GM23248 (cell line): Measurements from ENCODE around the gene LRRC2. TPM values are rescaled to one million over a fixed set of nuclear protein-coding genes. Genes with fewer than 3 reads are reported as not detected.
"Not testable (repeated sequence)": the region's sequence is repeated elsewhere in the genome, so short reads cannot be mapped to it uniquely, and the experiment has no call there.

ENCODE experiments used
- DNase-seq: peaks from one replicate; pipeline ENCODE4 v3.0.0-alpha.2; 2015
- H2AFZ ChIP-seq: fragments of 200-600 bp; sonication (generic); 2 replicates; pipeline ENCODE4 v1.6.1; 2016; ENCODE audit warnings: antibody characterized with exemption
- H3F3A ChIP-seq: fragments of 200-600 bp; sonication (generic); 2 replicates; pipeline ENCODE4 v1.6.1; 2016; ENCODE audit warnings: mild to moderate bottlenecking, antibody characterized with exemption, mixed run types; ENCODE audit not compliant: insufficient read depth
- H3K27ac ChIP-seq: fragments of 200-600 bp; sonication (generic); 2 replicates; pipeline ENCODE4 v1.5.1; 2016; ENCODE audit warnings: mild to moderate bottlenecking
- H3K27me3 ChIP-seq: fragments of 200-600 bp; sonication (generic); replicated peaks from 2 replicates; pipeline ENCODE4 v1.6.1; 2016; ENCODE audit warnings: mild to moderate bottlenecking; ENCODE audit not compliant: insufficient read depth
- H3K36me3 ChIP-seq: fragments of 200-600 bp; sonication (generic); 2 replicates; pipeline ENCODE4 v1.6.1; 2016; ENCODE audit warnings: low read depth, mild to moderate bottlenecking
- H3K4me1 ChIP-seq: fragments of 200-600 bp; sonication (generic); 2 replicates; pipeline ENCODE4 v1.6.1; 2016; ENCODE audit warnings: mild to moderate bottlenecking; ENCODE audit not compliant: insufficient read depth
- H3K4me2 ChIP-seq: fragments of 200-600 bp; sonication (generic); one replicate; pipeline ENCODE4 v1.6.1; 2016; ENCODE audit warnings: mild to moderate bottlenecking; ENCODE audit not compliant: unreplicated experiment
- H3K4me3 ChIP-seq: fragments of 200-600 bp; sonication (generic); 2 replicates; pipeline ENCODE4 v1.5.1; 2016; ENCODE audit warnings: mild to moderate bottlenecking
- H3K79me2 ChIP-seq: fragments of 200-600 bp; sonication (generic); 2 replicates; pipeline ENCODE4 v1.6.1; 2016; ENCODE audit warnings: mild to moderate bottlenecking; ENCODE audit not compliant: insufficient read depth
- H3K9ac ChIP-seq: fragments of 200-600 bp; sonication (generic); 2 replicates; pipeline ENCODE4 v1.6.1; 2016; ENCODE audit warnings: mild to moderate bottlenecking
- H3K9me2 ChIP-seq: fragments of 200-600 bp; sonication (generic); 2 replicates; pipeline ENCODE4 v1.6.1; 2016; ENCODE audit warnings: mixed run types, mild to moderate bottlenecking, moderate library complexity; ENCODE audit not compliant: insufficient read depth
- H3K9me3 ChIP-seq: fragments of 200-600 bp; sonication (generic); one replicate; pipeline ENCODE4 v1.6.1; 2017; ENCODE audit warnings: low read depth
- H4K20me1 ChIP-seq: fragments of 200-600 bp; sonication (generic); 2 replicates; pipeline ENCODE4 v1.6.0; 2016; ENCODE audit not compliant: insufficient read depth
- EZH2 ChIP-seq: fragments of 200-600 bp; sonication (generic); IDR thresholded peaks from 2 replicates; pipeline ENCODE4 v1.6.1; 2018; ENCODE audit warnings: antibody characterized with exemption, mild to moderate bottlenecking; ENCODE audit not compliant: insufficient read depth, poor library complexity, severe bottlenecking
- EZH2phosphoT487 ChIP-seq: fragments of 200-600 bp; sonication (generic); IDR thresholded peaks from 2 replicates; pipeline ENCODE4 v1.6.1; 2018; ENCODE audit warnings: antibody characterized with exemption, moderate library complexity, mild to moderate bottlenecking, low read depth; ENCODE audit not compliant: insufficient read depth
- WGBS, 2 experiments: methylation state at CpG; one replicate each; pipeline ENCODE4 v1.1.6; 2015 to 2017; ENCODE audit warnings: low lambda C conversion rate in 2 of 2, low coverage in 1 of 2; ENCODE audit errors: missing lambda C conversion rate in 2 of 2; 5-methylcytosine and 5-hydroxymethylcytosine counted together
- in situ Hi-C: fragments of 300-500 bp; cut with MboI; formaldehyde crosslinking; loops from 2 replicates; pipeline ENCODE4 v1.15.0; 2020
- polyA plus RNA-seq: library from polyadenylated mRNA; unstranded; fragments of >200 nt; fragmentation: Nextera tagmentation; extraction: Ambion mirVana; gene quantifications from 2 replicates; pipeline ENCODE4 v1.2.1, GENCODE V29; 2016
- total RNA-seq: library from RNA; depleted of rRNA; stranded (reverse); fragments of >200 nt; shearing (Covaris generic); gene quantifications from 2 replicates; pipeline ENCODE4 v1.2.3, GENCODE V29; 2014

The LRRC2 gene
- total and polyA plus RNA-seq, 2 experiments from 2014 or later = 10.8 to 16.7 TPM

DNA sequence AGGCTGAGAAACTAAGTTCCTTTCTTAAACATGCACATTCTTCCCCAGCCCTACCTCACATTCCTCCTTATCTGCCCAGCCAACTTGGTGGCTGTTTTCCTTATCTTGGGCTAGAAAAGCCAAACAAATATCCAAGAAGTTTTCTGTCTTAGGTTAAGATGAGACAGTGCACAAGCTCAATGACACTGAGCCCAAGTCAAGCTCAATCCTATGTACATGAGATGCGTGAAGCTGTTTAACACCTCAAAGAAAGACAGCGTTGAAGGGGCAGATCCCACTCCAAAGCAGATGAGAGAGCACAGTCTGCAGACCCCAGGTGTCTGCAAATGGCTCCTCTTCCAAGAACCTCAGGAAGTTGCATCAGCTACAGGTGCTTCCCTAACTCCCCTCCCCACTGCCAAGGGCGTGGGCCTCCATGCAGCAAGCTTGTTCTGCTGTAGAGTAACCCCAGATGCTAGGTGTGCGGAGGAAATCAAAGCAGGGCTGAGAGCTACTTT lies 16.6 kb downstream of the LRRC2 start:
- WGBS, 2 experiments = 77 to 85% methylated on average over 4 of the region's 4 CpGs
- no peaks in the 10 kb centered on the region; the same call in 1 of the 2 replicates for H3K36me3 ChIP-seq
- no peak overlapping the region for H2AFZ ChIP-seq
- no peaks in the 10 kb centered on the region for H3F3A ChIP-seq
- no peak overlapping the region for H3K9ac ChIP-seq
- in situ Hi-C loops = no loop called here
- no peaks in the 10 kb centered on the region for H3K9me2 ChIP-seq
- H3K79me2 ChIP-seq = 0 out of 2 replicates have a peak, but pooled peaks cover 6% of the 10 kb centered on the region
- no peak overlapping the region for H3K4me2 ChIP-seq
- TF ChIP-seq EZH2 (no peak), EZH2phosphoT487 (no peak)
- H3K9me3 ChIP-seq = no peaks in the 10 kb centered on the region
- H3K27ac ChIP-seq = no peak overlapping the region
- H3K27me3 ChIP-seq = no peaks in the 10 kb centered on the region
- no peak for DNase-seq
- H3K4me3 ChIP-seq = no peak overlapping the region
- peaks cover 15% of the 10 kb centered on the region for H3K4me1 ChIP-seq
- no peaks in the 10 kb centered on the region for H4K20me1 ChIP-seq

DNA sequence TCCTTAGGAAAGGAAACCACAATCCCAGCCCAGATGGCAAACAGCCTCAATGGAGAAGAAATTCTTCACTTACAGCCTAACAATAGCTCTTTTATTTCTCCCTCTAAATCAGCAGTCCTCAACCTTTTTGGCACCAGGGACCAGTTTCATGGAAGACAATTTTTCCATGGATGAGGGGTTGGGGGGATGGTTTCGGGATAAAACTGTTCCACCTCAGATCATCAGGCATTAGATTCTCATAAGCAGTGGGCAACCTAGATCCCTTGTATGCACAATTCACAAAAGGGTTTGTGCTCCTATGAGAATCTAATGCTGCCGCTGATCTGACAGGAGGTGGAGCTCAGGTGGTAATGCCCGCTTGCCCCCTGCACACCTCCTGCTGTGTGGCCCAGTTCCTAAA lies 17.5 kb downstream of the LRRC2 start:
- in situ Hi-C loops = not testable (repeated sequence)

DNA sequence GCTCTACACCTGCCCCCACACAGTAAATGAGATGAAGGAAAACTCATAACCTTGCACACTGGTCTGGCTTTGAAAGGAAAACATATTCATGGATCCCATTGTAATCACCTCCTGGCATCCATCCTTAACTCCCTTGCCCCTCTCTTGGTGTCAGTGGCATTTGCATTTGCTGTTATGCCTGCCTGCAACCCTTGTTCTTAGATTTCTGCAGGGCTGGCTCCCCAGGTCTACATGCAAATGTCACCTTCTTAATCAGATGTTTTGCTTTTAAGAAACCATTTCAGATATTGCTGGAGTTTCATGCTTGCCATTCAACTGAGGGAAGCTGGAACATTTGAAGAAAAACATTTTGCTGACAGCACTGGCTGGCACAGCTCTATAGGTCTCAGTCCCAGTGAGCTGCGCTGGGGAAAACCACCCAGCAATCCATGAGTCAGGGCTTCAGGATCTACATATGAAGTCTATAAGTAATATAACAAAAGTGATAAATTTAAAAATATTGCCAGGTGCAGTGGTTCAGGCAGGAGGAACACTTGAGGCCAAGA lies 19.1 kb downstream of the LRRC2 start:
- Histone ChIP-seq H3K27me3 (no peaks in the 10 kb centered on the region), H3K4me2 (no peak overlapping the region), H2AFZ (no peak overlapping the region), H3K4me3 (no peak overlapping the region), H3K79me2 (no peaks in the 10 kb centered on the region), H4K20me1 (no peaks in the 10 kb centered on the region), H3K9ac (no peak overlapping the region), H3K9me2 (no peaks in the 10 kb centered on the region), H3K36me3 (no peaks in the 10 kb centered on the region; the same call in 1 of the 2 replicates), H3K27ac (no peak overlapping the region), H3K9me3 (no peaks in the 10 kb centered on the region), H3F3A (peaks cover 5% of the 10 kb centered on the region; the same call in 1 of the 2 replicates), H3K4me1 (peaks cover 12% of the 10 kb centered on the region)
- 90 to 97% methylated on average over 1 of the region's 1 CpG for WGBS, 2 experiments
- DNase-seq = no peak
- in situ Hi-C loops = no loop called here
- no peak for TF ChIP-seq EZH2
- no peak for TF ChIP-seq EZH2phosphoT487

More for the DNA sequence above, 17.5 kb downstream of the LRRC2 start:
- not testable (repeated sequence) for H3K36me3 ChIP-seq, H3K79me2 ChIP-seq, H2AFZ ChIP-seq, H3K9ac ChIP-seq, H3K9me2 ChIP-seq, H3K4me3 ChIP-seq, H4K20me1 ChIP-seq, H3K27ac ChIP-seq, H3K27me3 ChIP-seq, DNase-seq, H3F3A ChIP-seq, H3K4me2 ChIP-seq, H3K9me3 ChIP-seq
- 97 to 98% methylated on average over 3 of the region's 3 CpGs for WGBS, 2 experiments
- peaks cover 12% of the 10 kb centered on the region for H3K4me1 ChIP-seq

DNA sequence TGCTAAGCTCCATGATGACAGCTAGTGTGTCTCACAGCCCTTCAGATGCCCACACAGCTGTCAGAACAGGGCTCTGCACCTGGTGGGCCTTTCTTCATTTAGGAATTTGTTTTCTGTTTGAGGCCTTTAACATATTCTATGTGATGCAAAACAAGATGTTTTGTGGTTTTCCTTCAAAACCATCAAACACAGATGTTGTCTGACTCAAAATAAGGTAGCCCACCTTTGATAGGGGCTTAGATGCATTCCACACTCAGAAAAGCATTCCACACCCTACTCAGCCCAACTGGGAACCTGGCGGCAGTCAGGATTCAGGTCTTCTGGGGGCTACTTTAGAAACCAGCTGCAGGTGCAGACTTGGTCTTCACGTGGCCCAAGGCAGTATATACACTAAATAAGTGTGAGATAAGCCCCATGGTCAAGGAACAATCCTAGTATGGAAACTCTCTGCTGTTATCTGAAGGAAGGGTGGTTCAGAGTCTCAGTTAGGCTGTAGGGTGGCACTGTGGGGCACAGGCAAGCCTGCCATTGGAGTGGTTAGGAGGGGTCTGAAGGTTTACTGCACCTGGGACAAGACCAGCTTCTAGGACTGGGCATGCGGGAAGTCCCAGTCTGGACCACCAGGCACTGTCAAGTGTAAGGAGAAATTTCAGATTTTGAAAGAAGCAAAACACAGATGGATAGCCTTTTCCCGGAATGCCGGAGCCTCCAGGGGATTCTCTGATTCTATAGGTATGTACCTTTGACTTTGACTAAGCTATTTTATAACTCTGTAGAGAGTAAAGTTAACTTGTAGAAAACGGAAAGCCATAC lies 20.1 kb downstream of the LRRC2 start:
- Histone ChIP-seq H3K4me3 (no peak overlapping the region), H2AFZ (no peak overlapping the region), H3K9me2 (no peaks in the 10 kb centered on the region), H3K36me3 (no peaks in the 10 kb centered on the region; the same call in 1 of the 2 replicates), H3K27ac (no peak overlapping the region), H3K4me2 (no peak overlapping the region), H3F3A (peaks cover 5% of the 10 kb centered on the region; the same call in 1 of the 2 replicates), H3K27me3 (no peaks in the 10 kb centered on the region), H3K79me2 (no peaks in the 10 kb centered on the region), H4K20me1 (no peaks in the 10 kb centered on the region), H3K9me3 (no peaks in the 10 kb centered on the region), H3K4me1 (peaks cover 12% of the 10 kb centered on the region), H3K9ac (no peak overlapping the region)
- DNase-seq = no peak
- TF ChIP-seq EZH2 = no peak
- no peak for TF ChIP-seq EZH2phosphoT487
- WGBS, 2 experiments = 84% methylated on average over 6 of the region's 6 CpGs
- in situ Hi-C loops = no loop called here
